ENCODE results near the gene MLLT6. TPM values are rescaled to one million over a fixed set of nuclear protein-coding genes. Genes with fewer than 3 reads are reported as not detected.
A peak's percentile ranks its signal among the peaks of the same experiment; 100 is the strongest.

Gene MLLT6
- total and polyA plus RNA-seq, 2 of the 13 experiments (the other 11 are each of a cell fraction or from before 2014, with no cell fraction given): 50.7 to 69.5 TPM

DNA sequence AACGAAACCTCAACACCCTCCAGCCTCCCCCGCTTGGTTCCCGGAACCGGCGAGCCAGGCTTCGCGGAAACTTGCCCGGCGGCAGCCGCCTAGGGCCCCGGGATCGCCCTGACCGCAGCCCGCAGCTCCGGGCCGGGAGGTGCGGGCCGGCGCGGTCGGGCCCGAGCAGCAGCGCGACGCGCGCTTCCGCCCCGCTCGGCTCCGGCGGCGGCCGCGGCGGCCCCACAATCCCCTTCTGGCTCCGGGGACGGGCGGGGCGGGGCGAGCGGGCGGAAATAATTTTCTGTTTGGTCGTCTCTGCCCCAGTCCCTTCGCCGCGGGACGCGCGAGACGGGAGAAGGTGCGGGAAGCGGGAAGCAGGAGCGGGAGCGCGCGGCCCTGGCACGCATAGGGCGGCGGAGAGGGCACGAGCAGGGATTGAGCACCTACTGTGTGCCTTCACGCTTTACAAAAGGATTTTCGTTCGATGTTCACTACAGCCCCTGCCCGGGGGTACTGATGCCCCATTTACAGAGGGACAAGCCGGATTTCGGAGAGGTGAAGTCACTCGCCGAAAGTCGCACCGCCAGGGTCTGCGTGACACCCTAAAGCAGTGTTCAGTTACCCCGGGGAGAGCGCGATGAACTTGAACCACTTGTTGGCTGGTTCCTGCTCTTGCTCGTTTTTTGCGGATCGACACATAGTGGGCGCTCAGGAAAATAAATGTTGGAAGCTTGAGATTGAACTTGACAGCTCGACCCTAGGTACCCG, 2.7 kb upstream of the MLLT6 start (continued):
- TF ChIP-seq, protein P1, sequence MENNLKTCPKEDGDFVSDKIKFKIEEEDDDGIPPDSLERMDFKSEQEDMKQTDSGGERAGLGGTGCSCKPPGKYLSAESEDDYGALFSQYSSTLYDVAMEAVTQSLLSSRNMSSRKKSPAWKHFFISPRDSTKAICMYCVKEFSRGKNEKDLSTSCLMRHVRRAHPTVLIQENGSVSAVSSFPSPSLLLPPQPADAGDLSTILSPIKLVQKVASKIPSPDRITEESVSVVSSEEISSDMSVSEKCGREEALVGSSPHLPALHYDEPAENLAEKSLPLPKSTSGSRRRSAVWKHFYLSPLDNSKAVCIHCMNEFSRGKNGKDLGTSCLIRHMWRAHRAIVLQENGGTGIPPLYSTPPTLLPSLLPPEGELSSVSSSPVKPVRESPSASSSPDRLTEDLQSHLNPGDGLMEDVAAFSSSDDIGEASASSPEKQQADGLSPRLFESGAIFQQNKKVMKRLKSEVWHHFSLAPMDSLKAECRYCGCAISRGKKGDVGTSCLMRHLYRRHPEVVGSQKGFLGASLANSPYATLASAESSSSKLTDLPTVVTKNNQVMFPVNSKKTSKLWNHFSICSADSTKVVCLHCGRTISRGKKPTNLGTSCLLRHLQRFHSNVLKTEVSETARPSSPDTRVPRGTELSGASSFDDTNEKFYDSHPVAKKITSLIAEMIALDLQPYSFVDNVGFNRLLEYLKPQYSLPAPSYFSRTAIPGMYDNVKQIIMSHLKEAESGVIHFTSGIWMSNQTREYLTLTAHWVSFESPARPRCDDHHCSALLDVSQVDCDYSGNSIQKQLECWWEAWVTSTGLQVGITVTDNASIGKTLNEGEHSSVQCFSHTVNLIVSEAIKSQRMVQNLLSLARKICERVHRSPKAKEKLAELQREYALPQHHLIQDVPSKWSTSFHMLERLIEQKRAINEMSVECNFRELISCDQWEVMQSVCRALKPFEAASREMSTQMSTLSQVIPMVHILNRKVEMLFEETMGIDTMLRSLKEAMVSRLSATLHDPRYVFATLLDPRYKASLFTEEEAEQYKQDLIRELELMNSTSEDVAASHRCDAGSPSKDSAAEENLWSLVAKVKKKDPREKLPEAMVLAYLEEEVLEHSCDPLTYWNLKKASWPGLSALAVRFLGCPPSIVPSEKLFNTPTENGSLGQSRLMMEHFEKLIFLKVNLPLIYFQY (CRISPR knock-in tag; IDR thresholded peaks at IDR 0.05; ENCODE audit: borderline replicate concordance): peak; percentile 21; the same call in 1 of the 2 replicates
- no peak for TF ChIP-seq CBX1 (IDR thresholded peaks at IDR 0.05; ENCODE audit: low read depth)
- TF ChIP-seq ZNF713 (CRISPR knock-in tag; IDR thresholded peaks at IDR 0.05): no peak
- peak; percentile 55; the same call in 1 of the 2 replicates for TF ChIP-seq TP53 (CRISPR knock-in tag; conservative IDR thresholded peaks at IDR 0.05)
- TF ChIP-seq CREB1 (IDR thresholded peaks at IDR 0.05): no peak; the same call in 1 of the 2 replicates
- TF ChIP-seq CREB1 (CRISPR knock-in tag; IDR thresholded peaks at IDR 0.05): 0 out of 2 replicates have a peak, but pooled peaks have one; percentile 31
- TF ChIP-seq KDM2A (CRISPR knock-in tag; IDR thresholded peaks at IDR 0.05; ENCODE audit: borderline replicate concordance, low read depth): peak; percentile 78; the same call in 1 of the 2 replicates
- peak; percentile 91 for TF ChIP-seq ETV5 (CRISPR knock-in tag; IDR thresholded peaks at IDR 0.05; ENCODE audit: borderline replicate concordance)
- TF ChIP-seq, protein P2, sequence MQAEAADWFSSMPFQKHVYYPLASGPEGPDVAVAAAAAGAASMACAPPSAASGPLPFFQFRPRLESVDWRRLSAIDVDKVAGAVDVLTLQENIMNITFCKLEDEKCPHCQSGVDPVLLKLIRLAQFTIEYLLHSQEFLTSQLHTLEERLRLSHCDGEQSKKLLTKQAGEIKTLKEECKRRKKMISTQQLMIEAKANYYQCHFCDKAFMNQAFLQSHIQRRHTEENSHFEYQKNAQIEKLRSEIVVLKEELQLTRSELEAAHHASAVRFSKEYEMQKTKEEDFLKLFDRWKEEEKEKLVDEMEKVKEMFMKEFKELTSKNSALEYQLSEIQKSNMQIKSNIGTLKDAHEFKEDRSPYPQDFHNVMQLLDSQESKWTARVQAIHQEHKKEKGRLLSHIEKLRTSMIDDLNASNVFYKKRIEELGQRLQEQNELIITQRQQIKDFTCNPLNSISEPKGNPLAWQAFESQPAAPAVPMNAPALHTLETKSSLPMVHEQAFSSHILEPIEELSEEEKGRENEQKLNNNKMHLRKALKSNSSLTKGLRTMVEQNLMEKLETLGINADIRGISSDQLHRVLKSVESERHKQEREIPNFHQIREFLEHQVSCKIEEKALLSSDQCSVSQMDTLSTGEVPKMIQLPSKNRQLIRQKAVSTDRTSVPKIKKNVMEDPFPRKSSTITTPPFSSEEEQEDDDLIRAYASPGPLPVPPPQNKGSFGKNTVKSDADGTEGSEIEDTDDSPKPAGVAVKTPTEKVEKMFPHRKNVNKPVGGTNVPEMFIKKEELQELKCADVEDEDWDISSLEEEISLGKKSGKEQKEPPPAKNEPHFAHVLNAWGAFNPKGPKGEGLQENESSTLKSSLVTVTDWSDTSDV (CRISPR knock-in tag; IDR thresholded peaks at IDR 0.05): peak; percentile 76; the same call in 1 of the 2 replicates
- TF ChIP-seq CREBL2 (CRISPR knock-in tag; IDR thresholded peaks at IDR 0.05; ENCODE audit: borderline replicate concordance): 0 out of 2 replicates have a peak, but pooled peaks have one; percentile 61
- peak; percentile 34 for TF ChIP-seq ZNF781 (CRISPR knock-in tag; IDR thresholded peaks at IDR 0.05; ENCODE audit: borderline replicate concordance, not compliant biosample characterization)
- TF ChIP-seq, protein P3, sequence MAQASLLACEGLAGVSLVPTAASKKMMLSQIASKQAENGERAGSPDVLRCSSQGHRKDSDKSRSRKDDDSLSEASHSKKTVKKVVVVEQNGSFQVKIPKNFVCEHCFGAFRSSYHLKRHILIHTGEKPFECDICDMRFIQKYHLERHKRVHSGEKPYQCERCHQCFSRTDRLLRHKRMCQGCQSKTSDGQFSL (CRISPR knock-in tag; IDR thresholded peaks at IDR 0.05): 0 out of 2 replicates have a peak, but pooled peaks have one; percentile 10
- 0 out of 2 replicates have a peak, but pooled peaks have one; percentile 29 for TF ChIP-seq TGIF2 (CRISPR knock-in tag; IDR thresholded peaks at IDR 0.05)
- no peak for TF ChIP-seq FUBP1 (CRISPR knock-in tag; IDR thresholded peaks at IDR 0.05; ENCODE audit: borderline replicate concordance)
- TF ChIP-seq, protein P4, sequence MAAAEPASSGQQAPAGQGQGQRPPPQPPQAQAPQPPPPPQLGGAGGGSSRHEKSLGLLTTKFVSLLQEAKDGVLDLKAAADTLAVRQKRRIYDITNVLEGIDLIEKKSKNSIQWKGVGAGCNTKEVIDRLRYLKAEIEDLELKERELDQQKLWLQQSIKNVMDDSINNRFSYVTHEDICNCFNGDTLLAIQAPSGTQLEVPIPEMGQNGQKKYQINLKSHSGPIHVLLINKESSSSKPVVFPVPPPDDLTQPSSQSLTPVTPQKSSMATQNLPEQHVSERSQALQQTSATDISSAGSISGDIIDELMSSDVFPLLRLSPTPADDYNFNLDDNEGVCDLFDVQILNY (CRISPR knock-in tag; conservative IDR thresholded peaks at IDR 0.05): peak; percentile 96
- 0 out of 2 replicates have a peak, but pooled peaks have one; percentile 61 for TF ChIP-seq MZF1 (CRISPR knock-in tag; IDR thresholded peaks at IDR 0.05; ENCODE audit: borderline replicate concordance)
- TF ChIP-seq HMG20B (CRISPR knock-in tag; conservative IDR thresholded peaks at IDR 0.05): 0 out of 2 replicates have a peak, but pooled peaks have one; percentile 18
- peak; percentile 13; the same call in 1 of the 2 replicates for TF ChIP-seq ZNF292 (CRISPR knock-in tag; IDR thresholded peaks at IDR 0.05; ENCODE audit: borderline replicate concordance, low read depth)

Data from HepG2 (cell line).